IMR-90 (cell line): ENCODE data around the gene SEPTIN5. TPM values are rescaled to one million over a fixed set of nuclear protein-coding genes. Genes with fewer than 3 reads are reported as not detected.

ENCODE experiments used
- CEBPB ChIP-seq: IDR thresholded peaks from 2 replicates; pipeline ENCODE4 v1.6.1; 2012; ENCODE audit warnings: low read depth, low read length, improper control_type of control experiment
- CHD1 ChIP-seq: IDR thresholded peaks from 2 replicates; pipeline ENCODE4 v1.6.1; 2012; ENCODE audit warnings: low read depth, low read length, improper control_type of control experiment
- MXI1 ChIP-seq: IDR thresholded peaks from 2 replicates; pipeline ENCODE4 v1.6.1; 2012; ENCODE audit warnings: low read depth, mild to moderate bottlenecking, low read length, moderate library complexity, borderline replicate concordance
- polyA plus RNA-seq, 3 experiments: library from polyadenylated mRNA; depleted of rRNA; stranded (reverse); fragments of >200 nt; gene quantifications; 2 replicates each; pipeline ENCODE4 v1.2.3, GENCODE V29; 2012; ENCODE audit warnings: low replicate concordance in 1 of 3
- total RNA-seq: library from RNA; depleted of rRNA; stranded (reverse); fragments of >200 nt; gene quantifications from 2 replicates; pipeline ENCODE4 v1.2.3, GENCODE V29; 2012

SEPTIN5 gene
- total and polyA plus RNA-seq, 2 of the 4 experiments (the other 2 are of a cell fraction) = 16.8 to 20.7 TPM

GRCh38 chr22:19666673-19667593 is 47.4 kb upstream of the SEPTIN5 start (continued):
- TF ChIP-seq CHD1 (no peak), CEBPB (no peak), MXI1 (no peak)
